ENCODE results near the gene TMEM245. TPM values are rescaled to one million over a fixed set of nuclear protein-coding genes. Genes with fewer than 3 reads are reported as not detected.

Gene TMEM245
- total RNA-seq, 1 donor from 2014 or later: 40.0 TPM

DNA sequence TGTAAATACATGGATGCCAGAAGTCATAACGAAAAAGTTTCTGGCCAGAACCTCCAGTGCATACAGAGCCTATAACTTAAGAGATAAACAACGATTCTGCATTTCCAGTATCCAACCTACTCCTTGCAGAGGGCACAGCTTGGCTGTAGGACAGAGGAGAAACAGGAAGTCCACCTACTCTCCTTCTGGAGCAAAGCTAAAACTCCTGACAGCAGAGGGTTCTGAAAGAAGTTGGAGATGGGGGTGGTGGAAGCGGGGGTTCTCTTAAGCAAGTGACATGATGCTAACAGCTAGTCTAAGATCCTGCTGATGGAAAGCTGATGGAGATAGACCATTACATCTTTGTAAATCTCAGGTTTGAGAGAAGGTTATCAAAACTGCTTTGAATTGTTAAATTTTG lies 70.9 kb downstream of the TMEM245 start:
- Mint-ChIP-seq H3K36me3 (ENCODE audit: unreplicated experiment) (peaks cover 42% of the 10 kb centered on the region), H3K4me3 (ENCODE audit: unreplicated experiment) (no peak overlapping the region), H3K9me3 (ENCODE audit: unreplicated experiment) (no peaks in the 10 kb centered on the region), H3K27me3 (ENCODE audit: unreplicated experiment) (no peaks in the 10 kb centered on the region), H3K27ac (ENCODE audit: unreplicated experiment) (no peak overlapping the region), H3K4me1 (ENCODE audit: unreplicated experiment) (peaks cover 24% of the 10 kb centered on the region)
- TF ChIP-seq, protein P1, sequence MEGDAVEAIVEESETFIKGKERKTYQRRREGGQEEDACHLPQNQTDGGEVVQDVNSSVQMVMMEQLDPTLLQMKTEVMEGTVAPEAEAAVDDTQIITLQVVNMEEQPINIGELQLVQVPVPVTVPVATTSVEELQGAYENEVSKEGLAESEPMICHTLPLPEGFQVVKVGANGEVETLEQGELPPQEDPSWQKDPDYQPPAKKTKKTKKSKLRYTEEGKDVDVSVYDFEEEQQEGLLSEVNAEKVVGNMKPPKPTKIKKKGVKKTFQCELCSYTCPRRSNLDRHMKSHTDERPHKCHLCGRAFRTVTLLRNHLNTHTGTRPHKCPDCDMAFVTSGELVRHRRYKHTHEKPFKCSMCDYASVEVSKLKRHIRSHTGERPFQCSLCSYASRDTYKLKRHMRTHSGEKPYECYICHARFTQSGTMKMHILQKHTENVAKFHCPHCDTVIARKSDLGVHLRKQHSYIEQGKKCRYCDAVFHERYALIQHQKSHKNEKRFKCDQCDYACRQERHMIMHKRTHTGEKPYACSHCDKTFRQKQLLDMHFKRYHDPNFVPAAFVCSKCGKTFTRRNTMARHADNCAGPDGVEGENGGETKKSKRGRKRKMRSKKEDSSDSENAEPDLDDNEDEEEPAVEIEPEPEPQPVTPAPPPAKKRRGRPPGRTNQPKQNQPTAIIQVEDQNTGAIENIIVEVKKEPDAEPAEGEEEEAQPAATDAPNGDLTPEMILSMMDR (IDR thresholded peaks at IDR 0.05): no peak
- DNase-seq (ENCODE audit: extremely low spot score, unreplicated experiment): no peak

DNA sequence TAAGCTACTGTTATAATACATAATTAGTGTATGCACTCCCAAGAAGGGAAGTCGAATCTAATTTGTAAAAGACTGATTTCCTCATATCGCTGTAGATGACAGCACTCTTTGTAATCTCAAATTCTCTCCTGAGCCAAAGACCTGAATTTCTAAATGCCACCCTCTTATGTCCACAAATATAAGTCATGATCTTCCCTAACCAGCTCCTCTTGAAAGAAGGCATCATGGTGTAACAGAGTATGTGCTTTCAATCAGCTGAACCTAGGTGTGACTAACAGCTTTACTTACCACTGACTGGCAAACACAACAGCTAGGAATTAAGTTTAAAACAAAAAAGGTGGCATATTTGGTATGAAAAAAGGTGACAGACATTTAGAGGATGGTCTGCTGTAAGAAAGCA lies 72.5 kb downstream of the TMEM245 start:
- peaks cover 8% of the 10 kb centered on the region for H3K4me1 Mint-ChIP-seq (ENCODE audit: unreplicated experiment)
- H3K27ac Mint-ChIP-seq (ENCODE audit: unreplicated experiment): no peak overlapping the region
- TF ChIP-seq, protein P1 (IDR thresholded peaks at IDR 0.05): no peak
- peaks cover 42% of the 10 kb centered on the region for H3K36me3 Mint-ChIP-seq (ENCODE audit: unreplicated experiment)
- DNase-seq (ENCODE audit: extremely low spot score, unreplicated experiment): no peak
- H3K27me3 Mint-ChIP-seq (ENCODE audit: unreplicated experiment): no peaks in the 10 kb centered on the region
- H3K4me3 Mint-ChIP-seq (ENCODE audit: unreplicated experiment): no peak overlapping the region
- H3K9me3 Mint-ChIP-seq (ENCODE audit: unreplicated experiment): peaks cover 3% of the 10 kb centered on the region

DNA sequence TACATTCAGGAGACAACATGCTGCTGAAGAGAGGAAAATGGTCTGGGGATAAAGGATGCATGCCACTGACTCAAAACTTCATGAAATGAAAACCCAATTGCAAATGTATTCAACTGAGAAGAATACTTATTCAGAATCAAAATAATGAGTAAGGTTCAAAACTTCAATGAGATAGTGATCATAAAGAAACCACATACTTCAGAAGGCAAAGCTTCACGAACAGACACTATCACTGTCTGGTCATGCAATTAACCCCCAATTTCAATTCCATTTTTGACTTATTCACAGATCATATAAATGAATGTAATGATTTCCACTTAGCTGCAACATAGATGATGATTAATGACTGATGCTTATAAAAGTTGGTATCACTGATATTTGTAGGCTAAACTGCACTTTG lies 73.4 kb downstream of the TMEM245 start:
- Mint-ChIP-seq H3K4me1 (ENCODE audit: unreplicated experiment) (no peaks in the 10 kb centered on the region), H3K9me3 (ENCODE audit: unreplicated experiment) (peaks cover 5% of the 10 kb centered on the region), H3K27ac (ENCODE audit: unreplicated experiment) (no peak overlapping the region), H3K36me3 (ENCODE audit: unreplicated experiment) (peaks cover 44% of the 10 kb centered on the region), H3K4me3 (ENCODE audit: unreplicated experiment) (no peak overlapping the region), H3K27me3 (ENCODE audit: unreplicated experiment) (no peaks in the 10 kb centered on the region)
- DNase-seq (ENCODE audit: extremely low spot score, unreplicated experiment): no peak
- TF ChIP-seq, protein P1 (IDR thresholded peaks at IDR 0.05): no peak

DNA sequence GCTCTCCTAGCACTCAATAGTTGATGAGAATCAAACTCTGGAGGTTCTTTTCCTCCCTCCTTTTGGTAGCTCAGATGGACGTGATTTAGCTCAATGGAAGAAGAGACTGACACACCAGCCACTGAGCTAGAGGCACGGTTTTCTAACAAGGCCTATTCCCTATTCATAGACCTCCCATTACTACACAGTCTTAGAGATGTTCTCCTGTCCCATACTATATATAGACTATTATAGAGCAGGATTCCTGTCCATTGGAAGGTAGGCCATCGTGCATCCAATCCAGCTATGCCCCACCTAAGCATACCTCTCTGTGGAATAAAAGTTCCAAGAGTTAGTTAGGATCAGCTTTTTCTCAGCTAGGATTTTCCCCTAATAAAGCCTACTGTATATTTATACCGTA lies 76.2 kb downstream of the TMEM245 start:
- Mint-ChIP-seq H3K4me3 (ENCODE audit: unreplicated experiment) (no peak overlapping the region), H3K36me3 (ENCODE audit: unreplicated experiment) (peaks cover 48% of the 10 kb centered on the region)
- TF ChIP-seq, protein P1 (IDR thresholded peaks at IDR 0.05): no peak

DNA sequence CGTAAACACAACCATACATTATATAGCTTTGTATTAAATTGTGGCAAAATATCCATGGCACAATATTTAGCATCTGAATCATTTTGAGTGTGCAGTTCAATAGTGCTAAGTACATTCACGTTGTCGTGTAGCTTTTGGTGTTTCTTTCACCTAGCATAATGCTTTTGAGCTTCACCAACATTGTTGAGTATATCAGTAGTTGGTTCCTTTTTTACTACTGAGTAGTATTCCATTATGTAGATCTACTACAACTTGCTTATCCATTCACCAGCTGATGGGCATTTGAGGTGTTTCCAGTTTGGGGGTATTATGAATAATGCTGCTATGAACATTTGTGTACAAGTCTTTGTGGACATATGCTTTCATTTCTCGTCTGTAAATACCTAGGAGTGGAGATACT lies 79.2 kb downstream of the TMEM245 start:
- Mint-ChIP-seq H3K4me3 (ENCODE audit: unreplicated experiment) (no peak overlapping the region), H3K36me3 (ENCODE audit: unreplicated experiment) (peaks cover 40% of the 10 kb centered on the region), H3K9me3 (ENCODE audit: unreplicated experiment) (peaks cover 5% of the 10 kb centered on the region), H3K27me3 (ENCODE audit: unreplicated experiment) (no peaks in the 10 kb centered on the region), H3K27ac (ENCODE audit: unreplicated experiment) (no peak overlapping the region), H3K4me1 (ENCODE audit: unreplicated experiment) (peaks cover 32% of the 10 kb centered on the region)
- TF ChIP-seq, protein P1 (IDR thresholded peaks at IDR 0.05): no peak
- DNase-seq (ENCODE audit: extremely low spot score, unreplicated experiment): no peak

More for the DNA sequence above, 76.2 kb downstream of the TMEM245 start:
- H3K9me3 Mint-ChIP-seq (ENCODE audit: unreplicated experiment): peaks cover 5% of the 10 kb centered on the region
- no peak overlapping the region for H3K27ac Mint-ChIP-seq (ENCODE audit: unreplicated experiment)
- no peaks in the 10 kb centered on the region for H3K27me3 Mint-ChIP-seq (ENCODE audit: unreplicated experiment)
- peaks cover 11% of the 10 kb centered on the region for H3K4me1 Mint-ChIP-seq (ENCODE audit: unreplicated experiment)
- no peak for DNase-seq (ENCODE audit: extremely low spot score, unreplicated experiment)

Data from osteocyte (in vitro differentiated cells).